Neuron (in vitro differentiated cells): Measurements from ENCODE around the gene CDH5.
"Not testable (repeated sequence)": the region's sequence is repeated elsewhere in the genome, so short reads cannot be mapped to it uniquely, and the experiment has no call there.

Experiments
- H2AFZ ChIP-seq: one replicate; pipeline ENCODE4 v1.6.1; 2013; ENCODE audit warnings: low read depth, mild to moderate bottlenecking, inconsistent platforms, low read length, moderate library complexity
- H3K27me3 ChIP-seq: one replicate; pipeline ENCODE4 v1.6.1; 2013; ENCODE audit warnings: low read length; ENCODE audit not compliant: insufficient read depth
- H3K36me3 ChIP-seq: one replicate; pipeline ENCODE4 v1.6.1; 2013; ENCODE audit warnings: low read length; ENCODE audit not compliant: insufficient read depth
- H3K4me1 ChIP-seq: one replicate; pipeline ENCODE4 v1.6.1; 2013; ENCODE audit warnings: low read length; ENCODE audit not compliant: insufficient read depth
- H3K4me3 ChIP-seq: 2 replicates; pipeline ENCODE4 v1.5.1; 2013; ENCODE audit warnings: mild to moderate bottlenecking, low read length, moderate library complexity
- H3K9me3 ChIP-seq: one replicate; pipeline ENCODE4 v1.6.1; 2013; ENCODE audit warnings: low read length

CDH5 gene

GRCh38 chr16:66366433-66367299 is at the start of gene CDH5:
Gene CDH5, plus strand, starts transcription at chr16:66366691. Its CDS starts 12,647 bp downstream, at chr16:66379338.
- peaks cover 8% of the 10 kb centered on the region for H3K4me1 ChIP-seq
- no peaks in the 10 kb centered on the region for H3K36me3 ChIP-seq
- peaks cover under 1% of the 10 kb centered on the region for H3K27me3 ChIP-seq

GRCh38 chr16:66318505-66318904 is 48.0 kb upstream of the CDH5 start:
- Histone ChIP-seq H3K4me1 (no peaks in the 10 kb centered on the region), H3K9me3 (no peaks in the 10 kb centered on the region), H3K27me3 (no peaks in the 10 kb centered on the region), H2AFZ (no peak overlapping the region), H3K36me3 (no peaks in the 10 kb centered on the region), H3K4me3 (no peak overlapping the region)

More at GRCh38 chr16:66366433-66367299, at the start of gene CDH5:
- Histone ChIP-seq H3K4me3 (no peak within 1 kb of the TSS), H3K9me3 (no peaks in the 10 kb centered on the region), H2AFZ (no peak within 1 kb of the TSS)

GRCh38 chr16:66320774-66321173 is 45.7 kb upstream of the CDH5 start:
- Histone ChIP-seq H2AFZ (no peak overlapping the region), H3K36me3 (no peaks in the 10 kb centered on the region), H3K9me3 (no peaks in the 10 kb centered on the region), H3K4me1 (no peaks in the 10 kb centered on the region), H3K4me3 (no peak overlapping the region), H3K27me3 (no peaks in the 10 kb centered on the region)

DNA sequence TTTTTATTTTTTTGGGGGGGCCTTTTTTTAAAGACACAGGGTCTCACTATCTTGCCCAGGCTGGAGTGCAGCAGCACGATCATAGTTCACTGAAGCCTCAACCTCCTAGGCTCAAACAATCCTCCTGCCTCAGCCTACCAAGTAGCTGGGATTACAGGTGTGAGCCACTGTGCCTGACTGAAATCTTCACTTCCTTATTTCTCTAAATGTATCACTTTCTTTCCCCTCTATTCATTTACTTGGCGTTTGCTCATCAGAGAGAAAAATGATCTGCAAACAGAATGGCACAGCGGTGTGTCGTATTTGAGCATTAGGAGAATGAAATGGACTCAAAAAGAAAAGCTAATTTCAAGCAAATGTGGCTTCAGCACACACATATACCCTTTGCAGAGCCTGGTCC is 44.3 kb upstream of the CDH5 start:
- Histone ChIP-seq H3K27me3 (no peaks in the 10 kb centered on the region), H3K9me3 (no peaks in the 10 kb centered on the region), H3K4me1 (no peaks in the 10 kb centered on the region), H3K36me3 (no peaks in the 10 kb centered on the region), H2AFZ (no peak overlapping the region), H3K4me3 (no peak overlapping the region)

GRCh38 chr16:66324815-66325515 is 41.5 kb upstream of the CDH5 start:
- H3K4me3 ChIP-seq = no peak overlapping the region
- H2AFZ ChIP-seq = no peak overlapping the region
- no peaks in the 10 kb centered on the region for H3K9me3 ChIP-seq
- H3K36me3 ChIP-seq = no peaks in the 10 kb centered on the region
- no peaks in the 10 kb centered on the region for H3K4me1 ChIP-seq
- H3K27me3 ChIP-seq = no peaks in the 10 kb centered on the region

- H3K36me3 ChIP-seq = no peaks in the 10 kb centered on the region
- H3K4me1 ChIP-seq = no peaks in the 10 kb centered on the region
- no peaks in the 10 kb centered on the region for H3K27me3 ChIP-seq
- no peak overlapping the region for H3K4me3 ChIP-seq
- no peak overlapping the region for H2AFZ ChIP-seq
- H3K9me3 ChIP-seq = no peaks in the 10 kb centered on the region
These were observed 40.6 kb upstream of the CDH5 start for GRCh38 chr16:66325717-66326376.

DNA sequence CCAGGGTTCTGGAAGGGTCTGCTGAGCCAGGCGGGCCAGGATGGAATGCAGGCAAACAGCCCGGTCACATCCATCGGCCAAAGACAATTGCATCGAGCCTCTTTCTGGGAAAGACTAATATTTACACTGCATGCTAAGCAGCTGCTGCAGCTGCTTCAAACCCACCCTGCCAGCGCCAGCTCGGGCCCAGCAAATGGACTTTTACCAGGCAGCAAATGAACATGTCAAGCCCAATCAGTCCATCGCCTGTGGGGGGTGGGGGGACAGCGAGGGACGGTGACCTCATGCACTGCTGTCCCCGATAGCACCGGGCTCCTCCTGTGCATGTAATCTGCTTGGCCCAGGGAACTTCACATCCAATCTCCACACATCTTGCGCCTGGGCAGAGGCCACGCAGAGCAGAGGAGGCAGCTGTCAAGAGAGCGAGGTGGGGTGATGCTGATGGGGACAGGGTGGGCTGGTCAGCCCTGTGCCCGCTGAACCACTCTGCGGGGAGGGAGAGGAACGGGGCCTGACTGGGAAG is 39.4 kb upstream of the CDH5 start:
- H3K4me1 ChIP-seq = no peaks in the 10 kb centered on the region
- no peak overlapping the region for H2AFZ ChIP-seq
- no peaks in the 10 kb centered on the region for H3K27me3 ChIP-seq
- no peak overlapping the region for H3K4me3 ChIP-seq
- H3K9me3 ChIP-seq = no peaks in the 10 kb centered on the region
- H3K36me3 ChIP-seq = no peaks in the 10 kb centered on the region

DNA sequence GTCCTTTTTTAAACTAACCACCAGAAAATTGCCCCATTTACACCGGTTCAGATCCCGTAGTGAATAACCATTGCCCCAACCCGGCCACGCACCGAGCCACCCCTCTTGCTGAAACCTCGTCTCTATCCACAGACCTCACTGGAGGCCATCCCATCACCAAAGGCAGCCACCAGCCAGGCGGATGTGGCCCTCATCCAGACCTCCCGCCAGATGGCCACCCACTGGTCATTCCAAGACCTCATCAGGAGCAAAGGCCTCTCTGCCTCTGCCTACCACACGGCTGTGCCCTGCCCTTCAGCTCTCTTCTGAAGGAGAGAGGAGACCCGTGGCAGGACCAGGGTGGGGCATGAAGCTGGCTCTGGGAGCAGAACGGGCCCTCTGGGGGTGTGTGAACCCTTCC is 38.2 kb upstream of the CDH5 start:
- no peaks in the 10 kb centered on the region for H3K4me1 ChIP-seq
- no peaks in the 10 kb centered on the region for H3K36me3 ChIP-seq
- H2AFZ ChIP-seq = no peak overlapping the region
- no peaks in the 10 kb centered on the region for H3K9me3 ChIP-seq
- H3K27me3 ChIP-seq = no peaks in the 10 kb centered on the region
- H3K4me3 ChIP-seq = no peak overlapping the region

DNA sequence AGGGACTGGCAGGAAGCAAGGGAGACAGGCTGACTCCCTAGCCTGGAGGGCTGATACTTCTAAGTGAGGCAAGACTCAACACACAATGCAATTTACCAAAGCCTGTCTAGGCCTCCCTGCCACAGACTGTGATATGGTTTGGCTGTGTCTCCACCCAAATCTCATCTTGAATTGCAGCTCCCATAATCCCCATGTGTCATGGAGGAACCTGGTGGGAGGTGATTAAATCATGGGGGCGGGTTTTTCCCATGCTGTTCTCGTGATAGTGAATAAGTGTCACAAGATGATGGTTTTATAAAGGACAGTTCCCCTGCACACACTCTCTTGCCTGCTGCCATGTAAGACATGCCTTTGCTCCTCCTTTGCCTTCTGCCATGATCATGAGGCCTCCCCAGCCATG is 35.0 kb upstream of the CDH5 start:
- not testable (repeated sequence) for H3K36me3 ChIP-seq, H3K4me3 ChIP-seq, H2AFZ ChIP-seq, H3K4me1 ChIP-seq, H3K9me3 ChIP-seq, H3K27me3 ChIP-seq

DNA sequence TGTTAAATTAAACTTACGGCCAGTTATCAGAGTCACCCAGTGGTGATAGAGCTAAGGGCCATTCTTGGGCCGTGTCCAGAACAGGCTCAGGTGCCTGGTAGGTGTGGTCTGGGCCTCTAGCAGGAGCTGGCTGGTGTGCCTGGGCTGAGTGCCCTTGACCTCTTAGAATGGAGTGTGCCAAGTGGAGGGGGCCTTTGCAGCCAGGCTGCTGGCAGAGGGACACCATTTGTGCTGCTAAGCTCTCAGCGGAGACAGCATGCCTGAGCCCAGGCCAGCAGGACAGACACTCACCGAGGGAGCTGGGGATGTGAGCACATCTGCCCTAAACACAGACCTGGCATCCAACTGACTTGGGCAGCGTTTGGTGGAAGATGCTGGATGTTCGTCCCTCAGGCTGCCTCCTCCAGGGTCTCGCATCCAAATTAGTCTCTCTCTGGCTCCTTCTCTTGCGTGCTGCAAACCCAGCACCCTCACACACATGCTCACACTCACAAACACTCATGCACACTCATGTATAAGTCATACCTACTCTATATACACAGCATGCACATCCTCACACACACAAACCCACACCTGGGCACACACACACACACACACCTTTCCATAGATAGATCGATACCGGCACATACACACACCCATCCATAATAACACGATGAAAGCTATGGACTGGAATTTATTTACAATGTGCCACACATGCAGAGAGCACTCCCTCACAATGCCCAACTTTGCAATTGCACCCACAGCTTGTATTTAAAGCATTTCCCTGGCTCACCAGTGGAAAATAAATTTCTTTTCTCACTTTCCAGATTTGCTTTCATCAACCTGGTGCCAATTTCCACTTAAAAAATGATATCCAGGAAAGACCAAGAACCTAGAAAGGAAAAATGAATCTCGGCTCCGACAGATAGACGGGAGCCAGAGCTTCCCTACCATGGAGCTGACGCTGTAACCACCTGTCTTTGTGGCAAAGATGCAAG is 33.6 kb upstream of the CDH5 start:
- no peaks in the 10 kb centered on the region for H3K9me3 ChIP-seq
- no peaks in the 10 kb centered on the region for H3K27me3 ChIP-seq
- H3K4me1 ChIP-seq = no peaks in the 10 kb centered on the region
- no peak overlapping the region for H3K4me3 ChIP-seq
- no peaks in the 10 kb centered on the region for H3K36me3 ChIP-seq
- H2AFZ ChIP-seq = no peak overlapping the region

GRCh38 chr16:66334853-66335574 is 31.5 kb upstream of the CDH5 start:
- H3K36me3 ChIP-seq = no peaks in the 10 kb centered on the region
- H3K4me1 ChIP-seq = no peaks in the 10 kb centered on the region
- no peak overlapping the region for H3K4me3 ChIP-seq
- no peaks in the 10 kb centered on the region for H3K27me3 ChIP-seq
- no peak overlapping the region for H2AFZ ChIP-seq
- H3K9me3 ChIP-seq = no peaks in the 10 kb centered on the region
